ENCODE data around the gene NALCN. TPM values are rescaled to one million over a fixed set of nuclear protein-coding genes. Genes with fewer than 3 reads are reported as not detected.

NALCN gene
- total RNA-seq, 4 donors from 2014 or later: under 0.01 to 13.2 (median 1.4) TPM

GRCh38 chr13:101115762-101116171 lies 300.5 kb downstream of the NALCN start:
- intact Hi-C loops (cut with DNase I; ENCODE audit: low total_unique reads): no loop called here
- TF ChIP-seq POLR2A (IDR thresholded peaks at IDR 0.05): no peak
- TF ChIP-seq, protein P1, sequence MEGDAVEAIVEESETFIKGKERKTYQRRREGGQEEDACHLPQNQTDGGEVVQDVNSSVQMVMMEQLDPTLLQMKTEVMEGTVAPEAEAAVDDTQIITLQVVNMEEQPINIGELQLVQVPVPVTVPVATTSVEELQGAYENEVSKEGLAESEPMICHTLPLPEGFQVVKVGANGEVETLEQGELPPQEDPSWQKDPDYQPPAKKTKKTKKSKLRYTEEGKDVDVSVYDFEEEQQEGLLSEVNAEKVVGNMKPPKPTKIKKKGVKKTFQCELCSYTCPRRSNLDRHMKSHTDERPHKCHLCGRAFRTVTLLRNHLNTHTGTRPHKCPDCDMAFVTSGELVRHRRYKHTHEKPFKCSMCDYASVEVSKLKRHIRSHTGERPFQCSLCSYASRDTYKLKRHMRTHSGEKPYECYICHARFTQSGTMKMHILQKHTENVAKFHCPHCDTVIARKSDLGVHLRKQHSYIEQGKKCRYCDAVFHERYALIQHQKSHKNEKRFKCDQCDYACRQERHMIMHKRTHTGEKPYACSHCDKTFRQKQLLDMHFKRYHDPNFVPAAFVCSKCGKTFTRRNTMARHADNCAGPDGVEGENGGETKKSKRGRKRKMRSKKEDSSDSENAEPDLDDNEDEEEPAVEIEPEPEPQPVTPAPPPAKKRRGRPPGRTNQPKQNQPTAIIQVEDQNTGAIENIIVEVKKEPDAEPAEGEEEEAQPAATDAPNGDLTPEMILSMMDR (IDR thresholded peaks at IDR 0.05): no peak

GRCh38 chr13:101111894-101112293 lies 304.4 kb downstream of the NALCN start:
- intact Hi-C loops (cut with DNase I; ENCODE audit: low total_unique reads): no loop called here
- no peak overlapping the region for H3K27ac ChIP-seq
- H3K27me3 ChIP-seq: no peaks in the 10 kb centered on the region
- H3K36me3 ChIP-seq: no peaks in the 10 kb centered on the region
- no peak overlapping the region for H3K4me3 ChIP-seq
- DNase-seq: no peak
- no peaks in the 10 kb centered on the region for H3K9me3 ChIP-seq
- H3K4me1 ChIP-seq: no peaks in the 10 kb centered on the region
- no peak for TF ChIP-seq POLR2A (IDR thresholded peaks at IDR 0.05)
- TF ChIP-seq, protein P1 (IDR thresholded peaks at IDR 0.05): no peak

More at GRCh38 chr13:101115762-101116171, 300.5 kb downstream of the NALCN start:
- no peak for DNase-seq
- Histone ChIP-seq H3K9me3 (no peaks in the 10 kb centered on the region), H3K36me3 (no peaks in the 10 kb centered on the region), H3K27ac (no peak overlapping the region), H3K4me1 (no peaks in the 10 kb centered on the region), H3K27me3 (no peaks in the 10 kb centered on the region), H3K4me3 (no peak overlapping the region)

- no peaks in the 10 kb centered on the region for H3K4me1 ChIP-seq
- TF ChIP-seq, protein P1 (IDR thresholded peaks at IDR 0.05): no peak
- no peak for TF ChIP-seq POLR2A (IDR thresholded peaks at IDR 0.05)
- no peaks in the 10 kb centered on the region for H3K27me3 ChIP-seq
- H3K9me3 ChIP-seq: no peaks in the 10 kb centered on the region
- H3K4me3 ChIP-seq: no peak overlapping the region
- DNase-seq: no peak
- no peaks in the 10 kb centered on the region for H3K36me3 ChIP-seq
- H3K27ac ChIP-seq: no peak overlapping the region
- intact Hi-C loops (cut with DNase I; ENCODE audit: low total_unique reads): no loop called here
These were observed 307.3 kb downstream of the NALCN start for GRCh38 chr13:101109005-101109404.

GRCh38 chr13:101098873-101099272 lies 317.4 kb downstream of the NALCN start:
- Histone ChIP-seq H3K4me1 (no peaks in the 10 kb centered on the region), H3K36me3 (no peaks in the 10 kb centered on the region), H3K27ac (no peak overlapping the region), H3K27me3 (no peaks in the 10 kb centered on the region), H3K9me3 (no peaks in the 10 kb centered on the region), H3K4me3 (no peak overlapping the region)
- intact Hi-C loops (cut with DNase I; ENCODE audit: low total_unique reads): no loop called here
- no peak for DNase-seq
- TF ChIP-seq, protein P1 (IDR thresholded peaks at IDR 0.05): no peak
- TF ChIP-seq POLR2A (IDR thresholded peaks at IDR 0.05): no peak

DNA sequence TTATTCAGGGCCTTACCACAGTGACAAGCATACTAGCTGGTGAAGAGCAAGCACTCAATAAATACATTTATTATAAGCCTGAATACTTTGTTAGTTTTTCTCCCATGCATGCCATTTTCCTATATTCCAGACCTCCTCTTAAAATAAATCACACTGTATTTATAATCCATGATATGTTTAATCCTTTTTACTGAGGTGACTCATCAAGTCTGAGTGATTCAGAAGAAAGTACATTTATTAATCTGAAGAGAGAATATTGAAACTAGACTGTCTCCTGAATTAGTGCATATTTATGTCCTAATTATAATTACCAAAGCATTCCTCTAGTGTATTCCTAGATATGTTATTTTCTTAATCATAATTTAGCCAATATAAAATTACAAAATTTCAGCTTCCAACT lies 323.3 kb downstream of the NALCN start:
- Histone ChIP-seq H3K9me3 (no peaks in the 10 kb centered on the region), H3K27me3 (no peaks in the 10 kb centered on the region), H3K4me1 (no peaks in the 10 kb centered on the region), H3K27ac (no peak overlapping the region), H3K4me3 (no peak overlapping the region), H3K36me3 (no peaks in the 10 kb centered on the region)
- DNase-seq: no peak
- intact Hi-C loops (cut with DNase I; ENCODE audit: low total_unique reads): no loop called here
- TF ChIP-seq, protein P1 (IDR thresholded peaks at IDR 0.05): no peak
- no peak for TF ChIP-seq POLR2A (IDR thresholded peaks at IDR 0.05)

Data from uterus (tissue), 4 donors.